IMR-90 (cell line): ENCODE data around the gene SPTLC2. TPM values are rescaled to one million over a fixed set of nuclear protein-coding genes. Genes with fewer than 3 reads are reported as not detected.

Experiments used
- ATAC-seq: fragments of 200-7000 bp; cut with Tn5 transposase; 2 replicates; pipeline ENCODE4 v1.9.1; 2020; ENCODE audit warnings: low read depth, mild to moderate bottlenecking, moderate library complexity
- BruUV-seq: library from RNA; stranded (reverse); fragments of 400-500 nt; replicated peaks from 2 replicates; lab custom pipeline; 2021; lab: Mats Ljungman, UMichigan
- CTCF ChIA-PET: fragments of 300-600 bp; formaldehyde crosslinking; extraction: SDS; loops from one replicate; lab custom pipeline; 2021; ENCODE audit warnings: antibody characterized with exemption; lab: Yijun Ruan, JAX
- POLR2A ChIA-PET: fragments of 300-600 bp; sonication (Branson Sonifier 250); formaldehyde crosslinking; loops from one replicate; lab custom pipeline; 2022; ENCODE audit warnings: antibody characterized with exemption; ENCODE audit not compliant: unreplicated experiment; lab: Charles Lee
- DNase-seq: peaks from one replicate; pipeline ENCODE4 v3.0.0; 2013
- H2AFZ ChIP-seq: replicated peaks from 2 replicates; pipeline ENCODE3; 2013; ENCODE audit warnings: low read length, mild to moderate bottlenecking; ENCODE audit not compliant: poor library complexity
- H2AK5ac ChIP-seq: 2 replicates; pipeline ENCODE4 v1.6.1; 2013; ENCODE audit warnings: low read depth, low read length, inconsistent platforms
- H2AK9ac ChIP-seq: replicated peaks from 2 replicates; pipeline ENCODE3; 2013; ENCODE audit warnings: mild to moderate bottlenecking, low read depth, low read length, moderate library complexity; ENCODE audit not compliant: poor library complexity
- H2BK120ac ChIP-seq: 2 replicates; pipeline ENCODE4 v1.6.1; 2013; ENCODE audit warnings: low read depth, low read length, inconsistent platforms
- H2BK15ac ChIP-seq: 3 replicates; pipeline ENCODE4 v1.6.1; 2013; ENCODE audit warnings: low read depth, low read length, inconsistent platforms
- H2BK20ac ChIP-seq: 2 replicates; pipeline ENCODE4 v1.6.1; 2013; ENCODE audit warnings: low read depth, mild to moderate bottlenecking, inconsistent platforms, low read length, moderate library complexity
- H2BK5ac ChIP-seq: 2 replicates; pipeline ENCODE4 v1.6.1; 2013; ENCODE audit warnings: mild to moderate bottlenecking, low read depth, low read length, inconsistent platforms; ENCODE audit not compliant: poor library complexity, severe bottlenecking
- H3K14ac ChIP-seq: replicated peaks from 2 replicates; pipeline ENCODE4 v1.6.1; 2013; ENCODE audit warnings: low read depth, low read length, inconsistent platforms
- H3K18ac ChIP-seq: 2 replicates; pipeline ENCODE4 v1.6.1; 2013; ENCODE audit warnings: low read depth, low read length, control low read depth
- H3K23ac ChIP-seq: 2 replicates; pipeline ENCODE4 v1.6.1; 2013; ENCODE audit warnings: low read depth, low read length, inconsistent platforms
- H3K27ac ChIP-seq: 2 replicates; pipeline ENCODE4 v1.5.1; 2013; ENCODE audit warnings: mild to moderate bottlenecking, control low read depth, low read length; ENCODE audit not compliant: insufficient read depth
- H3K27me3 ChIP-seq: 2 replicates; pipeline ENCODE4 v1.6.1; 2013; ENCODE audit warnings: low read length; ENCODE audit not compliant: control insufficient read depth, insufficient read depth
- H3K36me3 ChIP-seq: 2 replicates; pipeline ENCODE4 v1.6.1; 2013; ENCODE audit warnings: low read length, mixed read lengths; ENCODE audit not compliant: control insufficient read depth, insufficient read depth
- H3K4ac ChIP-seq: 2 replicates; pipeline ENCODE4 v1.6.1; 2013; ENCODE audit warnings: low read depth, low read length, inconsistent platforms
- H3K4me1 ChIP-seq: 2 replicates; pipeline ENCODE4 v1.6.1; 2013; ENCODE audit warnings: low read length, mixed read lengths; ENCODE audit not compliant: control insufficient read depth, insufficient read depth
- H3K4me2 ChIP-seq: 2 replicates; pipeline ENCODE4 v1.6.1; 2013; ENCODE audit warnings: low read depth, mild to moderate bottlenecking, control low read depth, low read length, moderate library complexity
- H3K4me3 ChIP-seq: 2 replicates; pipeline ENCODE4 v1.5.1; 2013; ENCODE audit warnings: low read depth, mild to moderate bottlenecking, control low read depth, low read length, moderate library complexity; ENCODE audit not compliant: insufficient read depth
- H3K56ac ChIP-seq: 2 replicates; pipeline ENCODE4 v1.6.1; 2013; ENCODE audit warnings: low read length, inconsistent platforms; ENCODE audit not compliant: insufficient read depth; ENCODE audit errors: extremely low read depth
- H3K79me1 ChIP-seq, 2 experiments: 2 replicates each; pipeline ENCODE4 v1.6.1; 2013; ENCODE audit warnings: low read length in 2 of 2, inconsistent platforms in 1 of 2, low read depth in 1 of 2
- H3K9ac ChIP-seq: 2 replicates; pipeline ENCODE4 v1.6.1; 2013; ENCODE audit warnings: low read depth, low read length, control low read depth
- H3K9me1 ChIP-seq: 2 replicates; pipeline ENCODE4 v1.6.1; 2013; ENCODE audit warnings: low read length, inconsistent platforms; ENCODE audit not compliant: insufficient read depth
- H3K9me3 ChIP-seq: 2 replicates; pipeline ENCODE4 v1.6.1; 2013; ENCODE audit warnings: low read length; ENCODE audit not compliant: control insufficient read depth, insufficient read depth
- H4K20me1 ChIP-seq: 2 replicates; pipeline ENCODE4 v1.6.1; 2013; ENCODE audit warnings: low read length, inconsistent platforms; ENCODE audit not compliant: insufficient read depth
- H4K5ac ChIP-seq: 2 replicates; pipeline ENCODE4 v1.6.1; 2013; ENCODE audit warnings: mild to moderate bottlenecking, low read depth, low read length, control low read depth
- H4K8ac ChIP-seq, 2 experiments: 2 replicates each; pipeline ENCODE4 v1.6.1; 2013; ENCODE audit warnings: low read depth in 2 of 2, low read length in 2 of 2, control low read depth in 1 of 2, inconsistent platforms in 1 of 2
- H4K91ac ChIP-seq: 2 replicates; pipeline ENCODE4 v1.6.1; 2013; ENCODE audit warnings: low read depth, low read length, inconsistent platforms; ENCODE audit not compliant: insufficient read depth
- CHD1 ChIP-seq: IDR thresholded peaks from 2 replicates; pipeline ENCODE4 v1.6.1; 2012; ENCODE audit warnings: low read depth, low read length, improper control_type of control experiment
- WGBS, 2 experiments: methylation state at CpG; one replicate each; pipeline versions ENCODE4 v1.1.5 to v1.1.7; 2013; ENCODE audit warnings: missing lambda C conversion rate in 2 of 2; ENCODE audit not compliant: insufficient read length in 1 of 2; ENCODE audit errors: extremely low coverage in 2 of 2; 5-methylcytosine and 5-hydroxymethylcytosine counted together
- dilution Hi-C: fragments of 300-500 bp; cut with HindIII; formaldehyde crosslinking; loops from one replicate; pipeline ENCODE4 v1.14.3; 2018; ENCODE audit warnings: low sequenced_read_pairs; ENCODE audit not compliant: unreplicated experiment
- in situ Hi-C: fragments of 300-500 bp; cut with MboI; formaldehyde crosslinking; loops from 3 replicates; pipeline ENCODE4 v1.14.3; 2019; ENCODE audit warnings: low sequenced_read_pairs, inconsistent platforms, mixed read lengths
- intact Hi-C: fragments of 100-400 bp; cut with micrococcal nuclease; formaldehyde crosslinking; loops from 2 replicates; pipeline ENCODE4 v1.10.0; 2022
- polyA plus RNA-seq, 3 experiments: library from polyadenylated mRNA; depleted of rRNA; stranded (reverse); fragments of >200 nt; gene quantifications; 2 replicates each; pipeline ENCODE4 v1.2.3, GENCODE V29; 2012; ENCODE audit warnings: low replicate concordance in 1 of 3
- total RNA-seq: library from RNA; depleted of rRNA; stranded (reverse); fragments of >200 nt; gene quantifications from 2 replicates; pipeline ENCODE4 v1.2.3, GENCODE V29; 2012

SPTLC2 gene
- total and polyA plus RNA-seq, 2 of the 4 experiments (the other 2 are of a cell fraction), result 22.6 to 68.3 TPM

DNA sequence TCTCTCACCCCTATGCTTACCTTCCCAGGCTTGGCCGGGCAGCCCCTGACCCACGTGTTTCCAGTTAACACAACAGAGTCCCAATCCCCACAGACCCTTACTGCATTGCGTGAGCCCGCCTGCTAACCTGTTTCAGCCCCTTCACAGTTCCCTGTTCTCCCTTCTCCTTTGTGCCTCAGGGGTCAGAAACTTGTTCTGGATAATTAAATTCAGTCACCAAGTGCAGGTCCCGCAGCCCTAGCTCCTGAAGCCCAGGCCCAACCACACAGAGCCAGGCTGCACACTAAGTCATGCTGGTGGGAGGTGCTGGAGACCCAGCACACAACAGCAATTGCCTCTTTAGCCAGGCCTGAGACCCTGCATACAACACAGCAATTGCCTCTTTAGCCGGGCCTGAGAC is 127.4 kb downstream of the SPTLC2 start:
- Histone ChIP-seq H3K27ac (no peak overlapping the region), H3K79me1 (no peaks in the 10 kb centered on the region), H3K27me3 (peaks cover 3% of the 10 kb centered on the region; the same call in 1 of the 2 replicates), H4K20me1 (no peaks in the 10 kb centered on the region), H4K8ac (no peak overlapping the region), H3K4ac (no peak overlapping the region), H3K9me3 (no peaks in the 10 kb centered on the region), H3K36me3 (no peaks in the 10 kb centered on the region), H3K9ac (no peak overlapping the region), H4K91ac (no peak overlapping the region), H3K56ac (no peak overlapping the region), H3K9me1 (peaks cover 3% of the 10 kb centered on the region; the same call in 1 of the 2 replicates), H4K5ac (no peak overlapping the region), H3K4me2 (no peak overlapping the region), H2BK15ac (no peak overlapping the region), H3K4me3 (no peak overlapping the region), H2AK5ac (no peak overlapping the region), H3K23ac (no peak overlapping the region), H2BK20ac (no peak overlapping the region), H2AFZ (no peak overlapping the region), H2AK9ac (no peak overlapping the region), H3K14ac (no peak overlapping the region), H3K4me1 (no peaks in the 10 kb centered on the region), H2BK120ac (no peak overlapping the region), H3K18ac (no peak overlapping the region), H2BK5ac (no peak overlapping the region)
- CTCF ChIA-PET, result no interaction called here
- DNase-seq, result no peak
- dilution Hi-C loops (no loop called here), intact Hi-C loops (no loop called here), in situ Hi-C loops (no loop called here)
- ATAC-seq, result no peak
- BruUV-seq, result no TSS peak
- POLR2A ChIA-PET, result interaction anchor here (0.5 kb wide), 1 partner anchor 32 kb away, joined by 3 read pairs; the partner anchor contains the start of gene VIPAS39
- WGBS, 2 experiments, result no CpG with 5 or more reads among the region's 6 CpGs
- no peak for TF ChIP-seq CHD1
